Measurements from ENCODE around the gene ATP2B2.

ATP2B2 gene

DNA sequence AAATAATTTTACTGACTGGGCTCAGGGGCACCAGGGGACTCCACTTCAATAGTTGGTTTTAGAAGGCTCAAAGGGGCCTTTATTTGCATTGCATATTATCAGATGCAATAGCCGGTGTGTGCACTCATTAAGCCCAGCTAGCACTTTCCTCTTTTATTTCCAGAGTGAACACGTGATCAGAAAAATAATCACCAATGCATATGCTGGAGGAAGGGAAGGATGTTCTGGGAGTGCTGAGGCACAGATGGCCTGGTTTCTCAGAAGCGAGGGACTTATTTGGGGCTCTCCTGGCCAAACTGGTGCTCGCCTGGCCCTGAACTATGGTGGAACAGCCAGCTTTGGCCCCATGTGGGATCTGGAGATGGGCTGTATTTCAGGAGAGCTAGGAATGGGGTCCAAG lies 124.0 kb downstream of the ATP2B2 start:
- no peak overlapping the region for H3K4me3 ChIP-seq (ENCODE audit: low read length)
- peaks cover 33% of the 10 kb centered on the region for H3K27me3 ChIP-seq (replicated peaks; ENCODE audit: control insufficient read depth, insufficient read depth, low read length)
- H3K4me1 ChIP-seq (ENCODE audit: control insufficient read depth, insufficient read depth, low read length) = peaks cover 5% of the 10 kb centered on the region
- peaks cover 10% of the 10 kb centered on the region for H3K9me3 ChIP-seq (ENCODE audit: control insufficient read depth, low read length)
- DNase-seq (ENCODE audit: low read depth) = no peak
- no peak overlapping the region for H3K9ac ChIP-seq (ENCODE audit: low read length)
- no peaks in the 10 kb centered on the region for H3K36me3 ChIP-seq (ENCODE audit: control insufficient read depth, insufficient read depth, low read length, severe bottlenecking)

GRCh38 chr3:10380906-10381305 lies 124.5 kb downstream of the ATP2B2 start:
- peaks cover 37% of the 10 kb centered on the region for H3K27me3 ChIP-seq (replicated peaks; ENCODE audit: control insufficient read depth, insufficient read depth, low read length)
- H3K9me3 ChIP-seq (ENCODE audit: control insufficient read depth, low read length) = peaks cover 5% of the 10 kb centered on the region
- H3K9ac ChIP-seq (ENCODE audit: low read length) = no peak overlapping the region
- no peak overlapping the region for H3K4me3 ChIP-seq (ENCODE audit: low read length)
- DNase-seq (ENCODE audit: low read depth) = no peak
- peaks cover 5% of the 10 kb centered on the region for H3K4me1 ChIP-seq (ENCODE audit: control insufficient read depth, insufficient read depth, low read length)
- H3K36me3 ChIP-seq (ENCODE audit: control insufficient read depth, insufficient read depth, low read length, severe bottlenecking) = no peaks in the 10 kb centered on the region

DNA sequence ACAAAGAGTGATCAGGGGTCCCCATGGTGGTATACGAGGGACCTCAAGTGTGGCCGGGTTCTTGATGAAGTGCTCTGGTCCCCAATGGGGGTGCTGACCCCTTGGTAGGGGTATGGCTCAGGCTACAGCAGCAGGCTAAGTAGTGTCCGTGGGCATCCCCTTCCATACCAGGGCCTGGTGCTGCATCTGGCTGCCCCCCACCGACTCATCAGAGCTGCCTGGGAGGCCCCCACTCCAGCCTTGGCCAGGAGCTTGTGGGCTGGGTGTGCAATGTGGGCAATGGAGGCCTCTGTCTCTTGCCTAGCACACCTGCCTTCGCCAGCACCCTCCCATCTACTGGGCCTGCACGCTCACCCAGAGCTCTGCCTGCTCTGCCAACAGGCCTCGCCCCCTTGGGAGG lies 125.4 kb downstream of the ATP2B2 start:
- Histone ChIP-seq H3K36me3 (ENCODE audit: control insufficient read depth, insufficient read depth, low read length, severe bottlenecking) (no peaks in the 10 kb centered on the region), H3K27me3 (replicated peaks; ENCODE audit: control insufficient read depth, insufficient read depth, low read length) (peaks cover 35% of the 10 kb centered on the region), H3K4me3 (ENCODE audit: low read length) (no peak overlapping the region), H3K9ac (ENCODE audit: low read length) (no peak overlapping the region), H3K9me3 (ENCODE audit: control insufficient read depth, low read length) (no peaks in the 10 kb centered on the region), H3K4me1 (ENCODE audit: control insufficient read depth, insufficient read depth, low read length) (peaks cover 5% of the 10 kb centered on the region)
- DNase-seq (ENCODE audit: low read depth) = no peak

DNA sequence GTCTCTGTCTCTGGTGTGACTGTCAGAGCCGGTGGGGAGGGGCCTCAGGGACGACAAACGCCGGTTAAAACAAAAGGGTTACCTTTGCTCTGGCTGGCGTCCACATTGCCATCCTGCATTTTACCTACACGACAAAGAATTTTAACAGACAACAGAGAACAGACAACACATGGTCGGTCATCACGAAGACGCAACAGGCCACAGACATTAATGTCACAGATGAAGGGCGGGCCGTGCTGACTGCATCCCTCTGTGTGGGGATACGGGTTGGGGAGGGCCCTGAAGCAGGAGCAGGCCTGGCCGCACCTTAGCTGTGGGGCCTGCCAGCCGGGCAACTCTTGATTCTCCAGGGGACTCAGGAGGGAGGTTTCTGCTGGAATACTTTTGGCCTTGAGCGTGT lies 126.2 kb downstream of the ATP2B2 start:
- H3K4me3 ChIP-seq (ENCODE audit: low read length) = no peak overlapping the region
- no peaks in the 10 kb centered on the region for H3K36me3 ChIP-seq (ENCODE audit: control insufficient read depth, insufficient read depth, low read length, severe bottlenecking)
- H3K9me3 ChIP-seq (ENCODE audit: control insufficient read depth, low read length) = no peaks in the 10 kb centered on the region
- H3K27me3 ChIP-seq (replicated peaks; ENCODE audit: control insufficient read depth, insufficient read depth, low read length) = peaks cover 34% of the 10 kb centered on the region
- H3K4me1 ChIP-seq (ENCODE audit: control insufficient read depth, insufficient read depth, low read length) = peaks cover 5% of the 10 kb centered on the region
- no peak for DNase-seq (ENCODE audit: low read depth)
- no peak overlapping the region for H3K9ac ChIP-seq (ENCODE audit: low read length)

DNA sequence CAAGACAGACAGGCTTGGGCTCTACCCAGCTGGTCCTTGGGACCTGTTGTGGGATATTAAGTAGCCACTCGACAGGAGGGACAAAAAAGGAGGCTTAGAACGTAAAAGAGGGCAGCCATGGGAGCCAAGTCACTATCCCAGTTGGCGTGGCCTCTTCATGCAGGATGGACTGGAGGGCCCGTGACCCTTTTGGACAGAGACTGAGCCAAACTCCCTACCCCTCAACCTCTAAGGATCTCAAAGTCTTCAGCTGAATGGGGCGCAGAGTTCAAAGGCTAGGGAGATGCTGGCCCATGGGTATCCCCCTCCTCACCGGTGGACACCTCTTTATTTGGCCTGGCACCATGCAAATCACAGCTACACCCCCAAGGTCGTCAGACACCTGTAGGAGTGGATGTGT lies 126.6 kb downstream of the ATP2B2 start:
- Histone ChIP-seq H3K36me3 (ENCODE audit: control insufficient read depth, insufficient read depth, low read length, severe bottlenecking) (no peaks in the 10 kb centered on the region), H3K9me3 (ENCODE audit: control insufficient read depth, low read length) (no peaks in the 10 kb centered on the region), H3K4me1 (ENCODE audit: control insufficient read depth, insufficient read depth, low read length) (peaks cover 5% of the 10 kb centered on the region), H3K27me3 (replicated peaks; ENCODE audit: control insufficient read depth, insufficient read depth, low read length) (peaks cover 30% of the 10 kb centered on the region), H3K9ac (ENCODE audit: low read length) (no peak overlapping the region), H3K4me3 (ENCODE audit: low read length) (no peak overlapping the region)
- DNase-seq (ENCODE audit: low read depth) = no peak

- Histone ChIP-seq H3K4me1 (ENCODE audit: control insufficient read depth, insufficient read depth, low read length) (peaks cover 5% of the 10 kb centered on the region), H3K36me3 (ENCODE audit: control insufficient read depth, insufficient read depth, low read length, severe bottlenecking) (no peaks in the 10 kb centered on the region), H3K9me3 (ENCODE audit: control insufficient read depth, low read length) (no peaks in the 10 kb centered on the region), H3K27me3 (replicated peaks; ENCODE audit: control insufficient read depth, insufficient read depth, low read length) (peaks cover 26% of the 10 kb centered on the region), H3K9ac (ENCODE audit: low read length) (no peak overlapping the region), H3K4me3 (ENCODE audit: low read length) (no peak overlapping the region)
- no peak for DNase-seq (ENCODE audit: low read depth)
These were observed 127.1 kb downstream of the ATP2B2 start for GRCh38 chr3:10378246-10378645.

DNA sequence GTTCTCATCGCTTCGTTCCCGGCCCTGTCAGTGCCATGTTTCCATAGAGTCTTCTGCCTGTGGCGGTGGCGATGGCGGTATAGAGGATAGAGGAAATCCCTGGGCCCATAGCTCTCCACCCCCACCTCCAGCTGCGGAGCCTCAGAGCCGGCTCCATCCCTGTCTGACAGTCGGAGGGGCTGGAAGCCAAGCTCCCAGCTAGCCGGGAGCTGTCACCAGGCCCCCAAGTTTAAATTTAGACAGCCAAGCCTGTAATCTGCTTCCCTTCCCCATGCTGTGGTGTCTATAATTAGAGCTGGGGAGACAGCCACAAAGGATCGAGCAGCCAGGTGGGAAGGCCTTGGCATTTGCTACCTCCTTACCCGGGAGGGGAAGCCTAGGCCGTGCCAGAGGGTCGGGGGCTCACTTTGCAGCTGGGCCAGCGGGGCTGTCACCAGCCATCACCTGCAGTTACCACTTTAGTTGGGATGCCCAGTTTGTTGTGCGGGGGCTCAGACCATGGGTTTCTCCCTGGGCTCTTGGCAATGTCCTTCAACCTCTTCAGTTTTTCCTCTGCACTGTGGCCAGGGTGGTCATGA lies 128.1 kb downstream of the ATP2B2 start:
- no peak overlapping the region for H3K4me3 ChIP-seq (ENCODE audit: low read length)
- no peak overlapping the region for H3K9ac ChIP-seq (ENCODE audit: low read length)
- no peaks in the 10 kb centered on the region for H3K9me3 ChIP-seq (ENCODE audit: control insufficient read depth, low read length)
- no peak for DNase-seq (ENCODE audit: low read depth)
- H3K4me1 ChIP-seq (ENCODE audit: control insufficient read depth, insufficient read depth, low read length) = peaks cover 5% of the 10 kb centered on the region
- H3K36me3 ChIP-seq (ENCODE audit: control insufficient read depth, insufficient read depth, low read length, severe bottlenecking) = no peaks in the 10 kb centered on the region
- H3K27me3 ChIP-seq (replicated peaks; ENCODE audit: control insufficient read depth, insufficient read depth, low read length) = peaks cover 25% of the 10 kb centered on the region

- Histone ChIP-seq H3K4me1 (ENCODE audit: control insufficient read depth, insufficient read depth, low read length) (peaks cover 4% of the 10 kb centered on the region), H3K36me3 (ENCODE audit: control insufficient read depth, insufficient read depth, low read length, severe bottlenecking) (no peaks in the 10 kb centered on the region), H3K4me3 (ENCODE audit: low read length) (no peak overlapping the region), H3K9ac (ENCODE audit: low read length) (no peak overlapping the region), H3K27me3 (replicated peaks; ENCODE audit: control insufficient read depth, insufficient read depth, low read length) (peaks cover 25% of the 10 kb centered on the region), H3K9me3 (ENCODE audit: control insufficient read depth, low read length) (peaks cover 2% of the 10 kb centered on the region)
- no peak for DNase-seq (ENCODE audit: low read depth)
These were observed 129.0 kb downstream of the ATP2B2 start for GRCh38 chr3:10376353-10376752.

DNA sequence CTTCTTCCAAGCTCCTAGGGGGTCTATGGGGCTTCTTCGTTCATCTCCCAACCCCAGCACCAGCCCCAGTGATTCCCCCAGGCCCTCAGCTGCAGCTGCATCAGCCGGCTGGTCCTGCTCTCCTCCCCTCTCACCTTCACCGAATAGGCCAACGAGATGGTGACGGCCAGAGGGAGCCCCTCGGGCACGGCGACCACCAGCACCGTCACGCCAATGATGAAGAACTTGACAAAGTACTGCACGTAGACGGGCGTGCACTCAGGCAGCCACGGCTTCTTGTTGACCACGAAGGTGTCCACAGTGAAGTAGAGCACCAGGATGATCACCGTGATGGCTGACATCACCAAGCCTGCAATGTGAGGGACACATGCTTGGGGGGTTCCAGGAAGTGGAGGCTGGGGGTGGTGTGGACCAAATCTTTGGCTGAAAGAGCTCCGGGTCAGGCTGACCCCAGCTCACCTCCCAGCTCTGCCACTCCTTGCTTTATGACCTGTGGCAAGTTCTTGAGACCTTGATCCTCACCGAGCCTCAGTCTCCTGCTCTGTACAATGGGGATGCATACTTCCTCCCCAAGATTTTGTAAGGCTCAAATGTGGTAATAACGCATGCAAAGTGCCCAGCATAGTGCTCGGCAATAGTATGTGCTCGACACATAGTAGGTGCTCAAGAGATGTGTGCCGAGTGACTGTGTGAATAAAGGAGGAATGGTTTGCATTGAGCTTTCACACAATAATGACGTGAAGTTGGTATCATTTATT lies 129.9 kb downstream of the ATP2B2 start:
- Histone ChIP-seq H3K9ac (ENCODE audit: low read length) (no peak overlapping the region), H3K4me1 (ENCODE audit: control insufficient read depth, insufficient read depth, low read length) (no peaks in the 10 kb centered on the region), H3K9me3 (ENCODE audit: control insufficient read depth, low read length) (peaks cover 5% of the 10 kb centered on the region), H3K27me3 (replicated peaks; ENCODE audit: control insufficient read depth, insufficient read depth, low read length) (peaks cover 25% of the 10 kb centered on the region), H3K36me3 (ENCODE audit: control insufficient read depth, insufficient read depth, low read length, severe bottlenecking) (no peaks in the 10 kb centered on the region), H3K4me3 (ENCODE audit: low read length) (no peak overlapping the region)
- DNase-seq (ENCODE audit: low read depth) = no peak

GRCh38 chr3:10374311-10374710 lies 131.1 kb downstream of the ATP2B2 start:
- Histone ChIP-seq H3K4me3 (ENCODE audit: low read length) (no peak overlapping the region), H3K27me3 (replicated peaks; ENCODE audit: control insufficient read depth, insufficient read depth, low read length) (peaks cover 25% of the 10 kb centered on the region), H3K9me3 (ENCODE audit: control insufficient read depth, low read length) (peaks cover 5% of the 10 kb centered on the region), H3K9ac (ENCODE audit: low read length) (no peak overlapping the region), H3K4me1 (ENCODE audit: control insufficient read depth, insufficient read depth, low read length) (no peaks in the 10 kb centered on the region), H3K36me3 (ENCODE audit: control insufficient read depth, insufficient read depth, low read length, severe bottlenecking) (no peaks in the 10 kb centered on the region)
- DNase-seq (ENCODE audit: low read depth) = no peak

- peak; percentile 29 for DNase-seq (ENCODE audit: low read depth)
- H3K4me3 ChIP-seq (ENCODE audit: low read length) = no peak overlapping the region
- no peak overlapping the region for H3K9ac ChIP-seq (ENCODE audit: low read length)
- peaks cover 25% of the 10 kb centered on the region for H3K27me3 ChIP-seq (replicated peaks; ENCODE audit: control insufficient read depth, insufficient read depth, low read length)
- no peaks in the 10 kb centered on the region for H3K36me3 ChIP-seq (ENCODE audit: control insufficient read depth, insufficient read depth, low read length, severe bottlenecking)
- peaks cover 5% of the 10 kb centered on the region for H3K9me3 ChIP-seq (ENCODE audit: control insufficient read depth, low read length)
- H3K4me1 ChIP-seq (ENCODE audit: control insufficient read depth, insufficient read depth, low read length) = no peaks in the 10 kb centered on the region
These were observed 131.6 kb downstream of the ATP2B2 start for GRCh38 chr3:10373686-10374261.

All from adipocyte (in vitro differentiated cells).